ENCODE measurements around the gene CREB5.

DNA sequence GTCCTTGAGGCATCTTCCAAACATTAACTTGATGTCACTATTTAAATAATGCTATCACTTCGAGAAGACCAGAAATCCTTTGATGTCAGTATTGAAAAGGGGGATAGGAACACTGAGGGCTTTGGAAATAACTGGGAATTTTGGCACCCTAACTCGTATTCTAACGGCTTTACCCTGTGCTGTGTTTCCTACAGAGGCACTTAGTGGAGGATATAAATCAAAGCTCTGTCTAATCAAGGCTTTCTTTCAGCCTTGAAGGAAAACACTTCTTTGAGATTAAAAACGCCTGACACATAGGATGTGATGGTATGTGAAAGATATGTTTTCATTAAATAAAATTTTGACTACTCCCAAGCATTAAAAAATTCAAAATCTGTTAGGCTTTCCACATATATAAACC is 62.3 kb downstream of the CREB5 start:
- TF ChIP-seq, protein P1, sequence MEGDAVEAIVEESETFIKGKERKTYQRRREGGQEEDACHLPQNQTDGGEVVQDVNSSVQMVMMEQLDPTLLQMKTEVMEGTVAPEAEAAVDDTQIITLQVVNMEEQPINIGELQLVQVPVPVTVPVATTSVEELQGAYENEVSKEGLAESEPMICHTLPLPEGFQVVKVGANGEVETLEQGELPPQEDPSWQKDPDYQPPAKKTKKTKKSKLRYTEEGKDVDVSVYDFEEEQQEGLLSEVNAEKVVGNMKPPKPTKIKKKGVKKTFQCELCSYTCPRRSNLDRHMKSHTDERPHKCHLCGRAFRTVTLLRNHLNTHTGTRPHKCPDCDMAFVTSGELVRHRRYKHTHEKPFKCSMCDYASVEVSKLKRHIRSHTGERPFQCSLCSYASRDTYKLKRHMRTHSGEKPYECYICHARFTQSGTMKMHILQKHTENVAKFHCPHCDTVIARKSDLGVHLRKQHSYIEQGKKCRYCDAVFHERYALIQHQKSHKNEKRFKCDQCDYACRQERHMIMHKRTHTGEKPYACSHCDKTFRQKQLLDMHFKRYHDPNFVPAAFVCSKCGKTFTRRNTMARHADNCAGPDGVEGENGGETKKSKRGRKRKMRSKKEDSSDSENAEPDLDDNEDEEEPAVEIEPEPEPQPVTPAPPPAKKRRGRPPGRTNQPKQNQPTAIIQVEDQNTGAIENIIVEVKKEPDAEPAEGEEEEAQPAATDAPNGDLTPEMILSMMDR (IDR thresholded peaks at IDR 0.05): no peak
- TF ChIP-seq EP300 (IDR thresholded peaks at IDR 0.05): no peak
